Erythroblast (primary cell): ENCODE results near the gene ZKSCAN4.

Experiments
- GATA1 ChIP-seq: IDR thresholded peaks from 2 replicates; pipeline ENCODE4 v1.6.1; 2011; ENCODE audit warnings: low read depth, mild to moderate bottlenecking, control low read depth, low read length, moderate library complexity
- POLR2A ChIP-seq: IDR thresholded peaks from 2 replicates; pipeline ENCODE4 v1.6.1; 2011; ENCODE audit warnings: mild to moderate bottlenecking, low read length

- no peak for TF ChIP-seq POLR2A
- no peak for TF ChIP-seq GATA1
These were observed 44.5 kb downstream of the ZKSCAN4 start for GRCh38 chr6:28207510-28208110.
